Lung (tissue), 12 donors: ENCODE measurements around the gene JPH2. TPM values are rescaled to one million over a fixed set of nuclear protein-coding genes. Genes with fewer than 3 reads are reported as not detected.

ENCODE experiments used
- ATAC-seq: fragments of 200-7000 bp; cut with Tn5 transposase; one replicate; pipeline ENCODE4 v1.9.1; 2020; ENCODE audit warnings: moderate number of reproducible peaks; ENCODE audit not compliant: insufficient read depth, low FRiP score
- DNase-seq, 3 donors: peaks; one replicate each; pipeline ENCODE4 v3.0.0-alpha.2; 2013 to 2017
- H3K27ac ChIP-seq, 2 donors: one replicate each; pipeline ENCODE4 v1.5.1; 2013; ENCODE audit warnings: mild to moderate bottlenecking in 2 of 2, moderate library complexity in 2 of 2, control low read depth in 1 of 2, inconsistent platforms in 1 of 2, low read depth in 1 of 2, low read length in 1 of 2
- H3K27me3 ChIP-seq, 3 donors: one replicate each; pipeline ENCODE4 v1.5.1; 2013; ENCODE audit warnings: low read length in 2 of 3; ENCODE audit not compliant: control insufficient read depth in 3 of 3, insufficient read depth in 3 of 3
- H3K36me3 ChIP-seq, 4 donors: one replicate each; pipeline ENCODE4 v1.5.1; 2013; ENCODE audit warnings: low read length in 4 of 4, mild to moderate bottlenecking in 1 of 4, moderate library complexity in 1 of 4; ENCODE audit not compliant: control insufficient read depth in 4 of 4, insufficient read depth in 4 of 4
- H3K4me1 ChIP-seq, 5 donors: one replicate each; pipeline ENCODE4 v1.5.1; 2013; ENCODE audit warnings: low read length in 5 of 5, mild to moderate bottlenecking in 2 of 5, moderate library complexity in 1 of 5; ENCODE audit not compliant: control insufficient read depth in 5 of 5, insufficient read depth in 5 of 5
- H3K4me3 ChIP-seq: one replicate; pipeline ENCODE4 v1.5.1; 2013; ENCODE audit warnings: mild to moderate bottlenecking, control low read depth, moderate library complexity
- H3K9ac ChIP-seq, 2 donors: one replicate each; pipeline ENCODE4 v1.5.1; 2013; ENCODE audit warnings: low read length in 2 of 2, control low read depth in 1 of 2; ENCODE audit not compliant: insufficient read depth in 1 of 2
- H3K9me3 ChIP-seq, 4 donors: one replicate each; pipeline ENCODE4 v1.5.1; 2013; ENCODE audit warnings: low read length in 3 of 4, mild to moderate bottlenecking in 1 of 4, moderate library complexity in 1 of 4; ENCODE audit not compliant: control insufficient read depth in 4 of 4, insufficient read depth in 3 of 4
- WGBS, 2 donors: extraction: QIAGEN DNeasy Blood & Tissue Kit; methylation state at CpG; one replicate each; pipeline ENCODE4 v1.1.7; 2013; 5-methylcytosine and 5-hydroxymethylcytosine counted together
- polyA plus RNA-seq, 2 donors: library from polyadenylated mRNA; stranded (reverse); fragments of 200-250 nt; gene quantifications; one replicate each; pipeline ENCODE4 v1.2.1, GENCODE V29; 2013
- total RNA-seq, 2 donors: library from RNA; depleted of rRNA in 1 of 2; stranded (reverse); fragments of >200 nt in 1 of 2; gene quantifications; one replicate each; pipeline ENCODE4 v1.2.1, GENCODE V29; 2014 to 2021
- TF ChIP-seq, protein P1 (sequence below): IDR thresholded peaks from 2 replicates; pipeline ENCODE4 v1.5.1; 2012; ENCODE audit warnings: mild to moderate bottlenecking; ENCODE audit errors: control extremely low read depth, extremely low read depth
- donor health status: control.
- donor health status: control.
- donor health status: Bipolar disorder and iron deficiency.
- donor health status: healthy.
- donor health status: DM: yes; HTN: yes; CAD: no.

The JPH2 gene
- total and polyA plus RNA-seq, 4 donors = 2.5 to 9.2 (median 2.7) TPM

DNA sequence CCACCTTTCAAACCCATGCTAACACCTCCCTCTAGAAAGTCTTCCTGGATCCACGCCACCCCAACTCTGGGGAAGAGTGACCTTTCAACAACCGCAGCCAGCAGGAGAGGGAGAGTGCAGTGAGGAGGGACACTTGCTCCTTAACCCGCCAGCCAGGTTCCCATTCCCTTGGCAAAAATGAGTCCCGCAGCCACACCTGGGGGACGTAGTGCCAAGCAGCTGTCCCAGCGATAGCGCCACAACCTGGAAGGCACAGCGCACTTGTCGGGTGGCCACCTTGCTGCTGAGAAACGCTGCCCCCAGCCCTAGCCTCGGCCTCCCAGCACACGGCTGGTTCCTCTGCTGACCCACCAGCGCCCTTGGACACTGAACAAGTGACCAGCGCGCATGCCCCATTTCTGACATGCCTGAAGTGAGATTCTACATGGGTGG is 119.3 kb downstream of the JPH2 start:
- TF ChIP-seq, protein P1, sequence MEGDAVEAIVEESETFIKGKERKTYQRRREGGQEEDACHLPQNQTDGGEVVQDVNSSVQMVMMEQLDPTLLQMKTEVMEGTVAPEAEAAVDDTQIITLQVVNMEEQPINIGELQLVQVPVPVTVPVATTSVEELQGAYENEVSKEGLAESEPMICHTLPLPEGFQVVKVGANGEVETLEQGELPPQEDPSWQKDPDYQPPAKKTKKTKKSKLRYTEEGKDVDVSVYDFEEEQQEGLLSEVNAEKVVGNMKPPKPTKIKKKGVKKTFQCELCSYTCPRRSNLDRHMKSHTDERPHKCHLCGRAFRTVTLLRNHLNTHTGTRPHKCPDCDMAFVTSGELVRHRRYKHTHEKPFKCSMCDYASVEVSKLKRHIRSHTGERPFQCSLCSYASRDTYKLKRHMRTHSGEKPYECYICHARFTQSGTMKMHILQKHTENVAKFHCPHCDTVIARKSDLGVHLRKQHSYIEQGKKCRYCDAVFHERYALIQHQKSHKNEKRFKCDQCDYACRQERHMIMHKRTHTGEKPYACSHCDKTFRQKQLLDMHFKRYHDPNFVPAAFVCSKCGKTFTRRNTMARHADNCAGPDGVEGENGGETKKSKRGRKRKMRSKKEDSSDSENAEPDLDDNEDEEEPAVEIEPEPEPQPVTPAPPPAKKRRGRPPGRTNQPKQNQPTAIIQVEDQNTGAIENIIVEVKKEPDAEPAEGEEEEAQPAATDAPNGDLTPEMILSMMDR = no peak
- Histone ChIP-seq H3K27me3 (no peaks in the 10 kb centered on the region), H3K9ac (no peak overlapping the region), H3K4me3 (no peak overlapping the region), H3K9me3 (no peaks in the 10 kb centered on the region), H3K27ac (no peak overlapping the region), H3K36me3 (peaks cover 0 to 8% (median 3%) of the 10 kb centered on the region in 4 donors), H3K4me1 (no peaks in the 10 kb centered on the region)
- WGBS, 2 donors = 92 to 94% methylated on average over 15 of the region's 15 CpGs
- ATAC-seq = no peak
- no peak for DNase-seq

GRCh38 chr20:44066645-44067606 is 120.1 kb downstream of the JPH2 start:
- Histone ChIP-seq H3K9ac (no peak overlapping the region), H3K4me3 (no peak overlapping the region), H3K27me3 (no peaks in the 10 kb centered on the region), H3K4me1 (no peaks in the 10 kb centered on the region), H3K27ac (no peak overlapping the region), H3K36me3 (peaks cover 0 to 8% (median 3%) of the 10 kb centered on the region in 4 donors), H3K9me3 (no peaks in the 10 kb centered on the region)
- WGBS, 2 donors = 91% methylated on average over 15 of the region's 15 CpGs
- TF ChIP-seq, protein P1 = no peak
- ATAC-seq = no peak
- no peak for DNase-seq

DNA sequence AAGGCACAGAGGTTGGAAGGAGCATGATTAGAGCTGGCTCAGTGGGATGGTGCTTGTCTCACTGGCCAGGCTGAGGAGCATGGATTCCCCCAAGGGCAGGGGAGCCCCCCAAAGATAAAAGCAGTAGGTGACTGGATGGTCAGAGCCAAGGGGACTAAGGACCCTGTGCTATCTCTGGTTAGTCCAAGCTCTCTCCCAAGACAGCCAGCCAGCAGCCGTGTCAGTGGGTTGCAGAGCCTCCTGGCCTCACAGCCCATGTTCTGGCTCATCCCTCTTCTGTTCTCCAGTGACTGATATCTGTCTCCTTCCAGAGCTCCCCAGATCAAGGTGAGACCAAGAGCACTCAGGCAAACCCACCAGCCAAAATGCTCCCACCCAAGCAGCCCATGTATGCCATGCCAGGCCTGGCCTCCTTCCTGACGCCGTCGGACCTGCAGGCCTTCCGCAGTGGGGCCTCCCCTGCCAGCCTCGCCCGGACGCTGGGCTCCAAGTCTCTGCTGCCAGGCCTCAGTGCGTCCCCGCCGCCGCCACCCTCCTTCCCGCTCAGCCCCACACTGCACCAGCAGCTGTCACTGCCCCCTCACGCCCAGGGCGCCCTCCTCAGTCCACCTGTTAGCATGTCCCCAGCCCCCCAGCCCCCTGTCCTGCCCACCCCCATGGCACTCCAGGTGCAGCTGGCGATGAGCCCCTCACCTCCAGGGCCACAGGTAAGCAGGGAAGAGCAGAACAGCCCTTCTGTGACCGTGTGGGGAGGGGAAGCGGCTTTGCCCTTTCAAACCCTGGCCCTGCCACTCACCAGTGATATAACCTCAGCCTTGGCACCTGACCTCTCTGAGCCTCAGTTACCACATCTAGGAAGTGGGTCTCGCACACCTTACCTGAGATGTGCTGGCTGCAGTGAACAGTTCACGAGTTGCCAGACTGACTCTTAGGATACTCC is 121.3 kb downstream of the JPH2 start:
- TF ChIP-seq, protein P1 = no peak
- WGBS, 2 donors = 94 to 96% methylated on average over 20 of the region's 20 CpGs
- Histone ChIP-seq H3K9ac (no peak overlapping the region), H3K4me1 (no peaks in the 10 kb centered on the region), H3K36me3 (peaks cover 0 to 8% (median 3%) of the 10 kb centered on the region in 4 donors), H3K27me3 (no peaks in the 10 kb centered on the region), H3K27ac (no peak overlapping the region), H3K9me3 (no peaks in the 10 kb centered on the region), H3K4me3 (no peak overlapping the region)
- DNase-seq = no peak
- no peak for ATAC-seq
